ENCODE results near the gene ZNF575. TPM values are rescaled to one million over a fixed set of nuclear protein-coding genes. Genes with fewer than 3 reads are reported as not detected.
A peak's percentile ranks its signal among the peaks of the same experiment; 100 is the strongest.

ZNF575 gene
- polyA plus RNA-seq, 2 donors: 0.59 to 1.0 TPM

GRCh38 chr19:43496960-43497359 is 36.0 kb upstream of the ZNF575 start:
- Histone ChIP-seq H3K27me3 (ENCODE audit: control insufficient read depth in 1 of 2, insufficient read depth in 2 of 2, low read length in 2 of 2) (no peaks in the 10 kb centered on the region), H3K4me3 (ENCODE audit: low read depth in 1 of 2, low read length in 2 of 2) (no peak overlapping the region), H3K36me3 (ENCODE audit: control insufficient read depth in 2 of 2, insufficient read depth in 2 of 2, low read length in 1 of 2) (peaks cover 11 to 42% of the 10 kb centered on the region in 2 donors), H3K4me1 (ENCODE audit: control insufficient read depth in 2 of 2, insufficient read depth in 2 of 2, low read length in 1 of 2) (peaks cover 3 to 4% of the 10 kb centered on the region in 2 donors), H3K9me3 (ENCODE audit: control insufficient read depth in 2 of 2, insufficient read depth in 1 of 2, low read depth in 1 of 2, low read length in 1 of 2) (no peaks in the 10 kb centered on the region), H3K27ac (ENCODE audit: low read depth in 2 of 2, low read length in 1 of 2) (no peak overlapping the region)
- 95% methylated on average over 7 of the region's 7 CpGs for WGBS, 2 donors

- Histone ChIP-seq H3K36me3 (ENCODE audit: control insufficient read depth in 2 of 2, insufficient read depth in 2 of 2, low read length in 1 of 2) (peaks cover 11 to 42% of the 10 kb centered on the region in 2 donors), H3K27me3 (ENCODE audit: control insufficient read depth in 1 of 2, insufficient read depth in 2 of 2, low read length in 2 of 2) (no peaks in the 10 kb centered on the region), H3K9me3 (ENCODE audit: control insufficient read depth in 2 of 2, insufficient read depth in 1 of 2, low read depth in 1 of 2, low read length in 1 of 2) (no peaks in the 10 kb centered on the region), H3K4me1 (ENCODE audit: control insufficient read depth in 2 of 2, insufficient read depth in 2 of 2, low read length in 1 of 2) (peaks cover 3 to 4% of the 10 kb centered on the region in 2 donors), H3K27ac (ENCODE audit: low read depth in 2 of 2, low read length in 1 of 2) (no peak overlapping the region), H3K4me3 (ENCODE audit: low read depth in 1 of 2, low read length in 2 of 2) (no peak overlapping the region)
- WGBS, 2 donors: 78 to 81% methylated on average over 5 of the region's 5 CpGs
Observed at GRCh38 chr19:43498233-43498842, 34.6 kb upstream of the ZNF575 start.

- WGBS, 2 donors: 78 to 82% methylated on average over 3 of the region's 3 CpGs
- Histone ChIP-seq H3K27ac (ENCODE audit: low read depth in 2 of 2, low read length in 1 of 2) (no peak overlapping the region), H3K4me3 (ENCODE audit: low read depth in 1 of 2, low read length in 2 of 2) (no peak overlapping the region), H3K27me3 (ENCODE audit: control insufficient read depth in 1 of 2, insufficient read depth in 2 of 2, low read length in 2 of 2) (no peaks in the 10 kb centered on the region), H3K9me3 (ENCODE audit: control insufficient read depth in 2 of 2, insufficient read depth in 1 of 2, low read depth in 1 of 2, low read length in 1 of 2) (no peaks in the 10 kb centered on the region), H3K4me1 (ENCODE audit: control insufficient read depth in 2 of 2, insufficient read depth in 2 of 2, low read length in 1 of 2) (peaks cover 3 to 4% of the 10 kb centered on the region in 2 donors), H3K36me3 (ENCODE audit: control insufficient read depth in 2 of 2, insufficient read depth in 2 of 2, low read length in 1 of 2) (peaks cover 11 to 41% of the 10 kb centered on the region in 2 donors)
Observed at GRCh38 chr19:43499042-43499441, 33.9 kb upstream of the ZNF575 start.

GRCh38 chr19:43501661-43502418 is 31.1 kb upstream of the ZNF575 start:
- 78 to 82% methylated on average over 43 of the region's 43 CpGs for WGBS, 2 donors
- no peaks in the 10 kb centered on the region for H3K9me3 ChIP-seq (ENCODE audit: control insufficient read depth in 2 of 2, insufficient read depth in 1 of 2, low read depth in 1 of 2, low read length in 1 of 2)
- H3K4me3 ChIP-seq (ENCODE audit: low read depth in 1 of 2, low read length in 2 of 2): peak overlapping the region in 1 of 2 donors; percentile 19
- H3K27me3 ChIP-seq (ENCODE audit: control insufficient read depth in 1 of 2, insufficient read depth in 2 of 2, low read length in 2 of 2): no peaks in the 10 kb centered on the region
- peaks cover 4 to 6% of the 10 kb centered on the region in 2 donors for H3K4me1 ChIP-seq (ENCODE audit: control insufficient read depth in 2 of 2, insufficient read depth in 2 of 2, low read length in 1 of 2)
- H3K36me3 ChIP-seq (ENCODE audit: control insufficient read depth in 2 of 2, insufficient read depth in 2 of 2, low read length in 1 of 2): peaks cover 0 to 25% of the 10 kb centered on the region in 2 donors
- no peak overlapping the region for H3K27ac ChIP-seq (ENCODE audit: low read depth in 2 of 2, low read length in 1 of 2)

GRCh38 chr19:43502419-43502976 is 30.5 kb upstream of the ZNF575 start:
- Histone ChIP-seq H3K27me3 (ENCODE audit: control insufficient read depth in 1 of 2, insufficient read depth in 2 of 2, low read length in 2 of 2) (no peaks in the 10 kb centered on the region), H3K4me3 (ENCODE audit: low read depth in 1 of 2, low read length in 2 of 2) (peak overlapping the region; percentile 68 to 69), H3K9me3 (ENCODE audit: control insufficient read depth in 2 of 2, insufficient read depth in 1 of 2, low read depth in 1 of 2, low read length in 1 of 2) (no peaks in the 10 kb centered on the region), H3K36me3 (ENCODE audit: control insufficient read depth in 2 of 2, insufficient read depth in 2 of 2, low read length in 1 of 2) (peaks cover 0 to 19% of the 10 kb centered on the region in 2 donors), H3K27ac (ENCODE audit: low read depth in 2 of 2, low read length in 1 of 2) (no peak overlapping the region), H3K4me1 (ENCODE audit: control insufficient read depth in 2 of 2, insufficient read depth in 2 of 2, low read length in 1 of 2) (peaks cover 4 to 6% of the 10 kb centered on the region in 2 donors)
- 85% methylated on average over 23 of the region's 23 CpGs for WGBS, 2 donors

- WGBS, 2 donors: 1% methylated on average over 52 to 64 of the region's 64 CpGs
- no peaks in the 10 kb centered on the region for H3K27me3 ChIP-seq (ENCODE audit: control insufficient read depth in 1 of 2, insufficient read depth in 2 of 2, low read length in 2 of 2)
- H3K36me3 ChIP-seq (ENCODE audit: control insufficient read depth in 2 of 2, insufficient read depth in 2 of 2, low read length in 1 of 2): peaks cover 0 to 21% of the 10 kb centered on the region in 2 donors
- peak overlapping the region; percentile 69 to 72 for H3K4me3 ChIP-seq (ENCODE audit: low read depth in 1 of 2, low read length in 2 of 2)
- peak overlapping the region; percentile 83 to 96 for H3K27ac ChIP-seq (ENCODE audit: low read depth in 2 of 2, low read length in 1 of 2)
- no peaks in the 10 kb centered on the region for H3K9me3 ChIP-seq (ENCODE audit: control insufficient read depth in 2 of 2, insufficient read depth in 1 of 2, low read depth in 1 of 2, low read length in 1 of 2)
- H3K4me1 ChIP-seq (ENCODE audit: control insufficient read depth in 2 of 2, insufficient read depth in 2 of 2, low read length in 1 of 2): peaks cover 3 to 6% of the 10 kb centered on the region in 2 donors
Observed at GRCh38 chr19:43503501-43504425, 29.2 kb upstream of the ZNF575 start.

- Histone ChIP-seq H3K4me3 (ENCODE audit: low read depth in 1 of 2, low read length in 2 of 2) (peak within 1 kb of the TSS; percentile 69 to 72), H3K4me1 (ENCODE audit: control insufficient read depth in 2 of 2, insufficient read depth in 2 of 2, low read length in 1 of 2) (peaks cover 0 to 6% of the 10 kb centered on the region in 2 donors), H3K9me3 (ENCODE audit: control insufficient read depth in 2 of 2, insufficient read depth in 1 of 2, low read depth in 1 of 2, low read length in 1 of 2) (no peaks in the 10 kb centered on the region), H3K36me3 (ENCODE audit: control insufficient read depth in 2 of 2, insufficient read depth in 2 of 2, low read length in 1 of 2) (peaks cover 0 to 18% of the 10 kb centered on the region in 2 donors), H3K27ac (ENCODE audit: low read depth in 2 of 2, low read length in 1 of 2) (peak within 1 kb of the TSS; percentile 83 to 96), H3K27me3 (ENCODE audit: control insufficient read depth in 1 of 2, insufficient read depth in 2 of 2, low read length in 2 of 2) (no peaks in the 10 kb centered on the region)
- WGBS, 2 donors: 2 to 5% methylated on average over 40 to 42 of the region's 42 CpGs
Observed at GRCh38 chr19:43504426-43505185, 28.4 kb upstream of the ZNF575 start, which contains the start of gene PHLDB3. Gene PHLDB3 (minus strand): TSS chr19:43504746. CDS start chr19:43504118, 628 bp downstream.

GRCh38 chr19:43505186-43505456 is 27.9 kb upstream of the ZNF575 start:
- Histone ChIP-seq H3K27ac (ENCODE audit: low read depth in 2 of 2, low read length in 1 of 2) (peak overlapping the region; percentile 83 to 96), H3K36me3 (ENCODE audit: control insufficient read depth in 2 of 2, insufficient read depth in 2 of 2, low read length in 1 of 2) (peaks cover 0 to 19% of the 10 kb centered on the region in 2 donors), H3K9me3 (ENCODE audit: control insufficient read depth in 2 of 2, insufficient read depth in 1 of 2, low read depth in 1 of 2, low read length in 1 of 2) (no peaks in the 10 kb centered on the region), H3K4me1 (ENCODE audit: control insufficient read depth in 2 of 2, insufficient read depth in 2 of 2, low read length in 1 of 2) (peaks cover 0 to 6% of the 10 kb centered on the region in 2 donors), H3K27me3 (ENCODE audit: control insufficient read depth in 1 of 2, insufficient read depth in 2 of 2, low read length in 2 of 2) (no peaks in the 10 kb centered on the region), H3K4me3 (ENCODE audit: low read depth in 1 of 2, low read length in 2 of 2) (peak overlapping the region in 1 of 2 donors; percentile 69)
- 85 to 90% methylated on average over 3 of the region's 3 CpGs for WGBS, 2 donors
